Chondrocyte (in vitro differentiated cells): ENCODE measurements around the gene ADRA1B. TPM values are rescaled to one million over a fixed set of nuclear protein-coding genes. Genes with fewer than 3 reads are reported as not detected.

Experiments
- DNase-seq: peaks from one replicate; pipeline ENCODE4 v3.0.0; 2021; ENCODE audit warnings: mixed read lengths, low spot score
- H3K27ac Mint-ChIP-seq: one replicate; pipeline ENCODE4 v1.8.0; 2021; ENCODE audit warnings: mild to moderate bottlenecking, moderate library complexity, mixed read lengths; ENCODE audit not compliant: unreplicated experiment
- H3K27me3 Mint-ChIP-seq: 2 replicates; pipeline ENCODE4 v1.8.0; 2021; ENCODE audit warnings: low read depth, mixed read lengths
- H3K36me3 Mint-ChIP-seq: 2 replicates; pipeline ENCODE4 v1.8.0; 2021; ENCODE audit warnings: low read depth, mixed read lengths
- H3K4me1 Mint-ChIP-seq: 2 replicates; pipeline ENCODE4 v1.8.0; 2021; ENCODE audit warnings: low read depth, mild to moderate bottlenecking, mixed read lengths
- H3K4me3 Mint-ChIP-seq: one replicate; pipeline ENCODE4 v1.8.0; 2021; ENCODE audit warnings: mild to moderate bottlenecking, moderate library complexity, mixed read lengths; ENCODE audit not compliant: unreplicated experiment
- H3K9me3 Mint-ChIP-seq: 2 replicates; pipeline ENCODE4 v1.8.0; 2021; ENCODE audit warnings: low read depth, mixed read lengths
- CTCF ChIP-seq: fragments of 200-600 bp; sonication (generic); IDR thresholded peaks from 2 replicates; pipeline ENCODE4 v1.5.0; 2021; ENCODE audit warnings: antibody characterized with exemption, mild to moderate bottlenecking, moderate library complexity
- total RNA-seq: library from RNA; stranded (reverse); gene quantifications from 3 replicates; pipeline ENCODE4 v1.2.1, GENCODE V29; 2021

Gene ADRA1B
- total RNA-seq, 1 donor from 2014 or later, result 0.72 TPM

GRCh38 chr5:159928122-159928909 lies 12.0 kb downstream of the ADRA1B start:
- H3K4me1 Mint-ChIP-seq, result peaks cover 11% of the 10 kb centered on the region
- H3K9me3 Mint-ChIP-seq, result no peaks in the 10 kb centered on the region
- DNase-seq, result no peak
- no peak for TF ChIP-seq CTCF
- H3K36me3 Mint-ChIP-seq, result no peaks in the 10 kb centered on the region
- H3K27ac Mint-ChIP-seq, result no peak overlapping the region
- no peak overlapping the region for H3K4me3 Mint-ChIP-seq
- H3K27me3 Mint-ChIP-seq, result peaks cover 6% of the 10 kb centered on the region

- no peak for TF ChIP-seq CTCF
- no peak for DNase-seq
- no peaks in the 10 kb centered on the region for H3K9me3 Mint-ChIP-seq
- H3K4me3 Mint-ChIP-seq, result no peak overlapping the region
- no peaks in the 10 kb centered on the region for H3K36me3 Mint-ChIP-seq
- H3K27ac Mint-ChIP-seq, result no peak overlapping the region
- H3K27me3 Mint-ChIP-seq, result peaks cover 6% of the 10 kb centered on the region
- peaks cover 11% of the 10 kb centered on the region for H3K4me1 Mint-ChIP-seq
Measured at GRCh38 chr5:159929176-159929575, 12.9 kb downstream of the ADRA1B start.

GRCh38 chr5:159933531-159934485 lies 17.5 kb downstream of the ADRA1B start:
- H3K4me1 Mint-ChIP-seq, result no peaks in the 10 kb centered on the region
- H3K27ac Mint-ChIP-seq, result no peak overlapping the region
- TF ChIP-seq CTCF, result no peak
- no peaks in the 10 kb centered on the region for H3K36me3 Mint-ChIP-seq
- peaks cover 6% of the 10 kb centered on the region for H3K27me3 Mint-ChIP-seq
- no peak for DNase-seq
- H3K9me3 Mint-ChIP-seq, result no peaks in the 10 kb centered on the region
- H3K4me3 Mint-ChIP-seq, result no peak overlapping the region

- TF ChIP-seq CTCF, result no peak
- Mint-ChIP-seq H3K4me1 (no peaks in the 10 kb centered on the region), H3K27me3 (peaks cover 22% of the 10 kb centered on the region), H3K27ac (no peak overlapping the region), H3K4me3 (no peak overlapping the region), H3K36me3 (peaks cover 2% of the 10 kb centered on the region), H3K9me3 (no peaks in the 10 kb centered on the region)
- DNase-seq, result no peak
Measured at GRCh38 chr5:159935946-159936345, 19.7 kb downstream of the ADRA1B start.

GRCh38 chr5:159936686-159937329 lies 20.5 kb downstream of the ADRA1B start:
- no peak overlapping the region for H3K4me3 Mint-ChIP-seq
- peaks cover 2% of the 10 kb centered on the region for H3K36me3 Mint-ChIP-seq
- no peak overlapping the region for H3K27ac Mint-ChIP-seq
- no peaks in the 10 kb centered on the region for H3K9me3 Mint-ChIP-seq
- no peaks in the 10 kb centered on the region for H3K4me1 Mint-ChIP-seq
- DNase-seq, result no peak
- peaks cover 26% of the 10 kb centered on the region for H3K27me3 Mint-ChIP-seq
- TF ChIP-seq CTCF, result no peak
